IPS-NIHi11 (cell line): ENCODE results near the gene PILRA.
"Not testable (repeated sequence)": the region's sequence is repeated elsewhere in the genome, so short reads cannot be mapped to it uniquely, and the experiment has no call there.

ENCODE experiments used
- DNase-seq: peaks from one replicate; pipeline ENCODE4 v3.0.0; 2012; ENCODE audit warnings: mixed read lengths, low spot score

The PILRA gene

DNA sequence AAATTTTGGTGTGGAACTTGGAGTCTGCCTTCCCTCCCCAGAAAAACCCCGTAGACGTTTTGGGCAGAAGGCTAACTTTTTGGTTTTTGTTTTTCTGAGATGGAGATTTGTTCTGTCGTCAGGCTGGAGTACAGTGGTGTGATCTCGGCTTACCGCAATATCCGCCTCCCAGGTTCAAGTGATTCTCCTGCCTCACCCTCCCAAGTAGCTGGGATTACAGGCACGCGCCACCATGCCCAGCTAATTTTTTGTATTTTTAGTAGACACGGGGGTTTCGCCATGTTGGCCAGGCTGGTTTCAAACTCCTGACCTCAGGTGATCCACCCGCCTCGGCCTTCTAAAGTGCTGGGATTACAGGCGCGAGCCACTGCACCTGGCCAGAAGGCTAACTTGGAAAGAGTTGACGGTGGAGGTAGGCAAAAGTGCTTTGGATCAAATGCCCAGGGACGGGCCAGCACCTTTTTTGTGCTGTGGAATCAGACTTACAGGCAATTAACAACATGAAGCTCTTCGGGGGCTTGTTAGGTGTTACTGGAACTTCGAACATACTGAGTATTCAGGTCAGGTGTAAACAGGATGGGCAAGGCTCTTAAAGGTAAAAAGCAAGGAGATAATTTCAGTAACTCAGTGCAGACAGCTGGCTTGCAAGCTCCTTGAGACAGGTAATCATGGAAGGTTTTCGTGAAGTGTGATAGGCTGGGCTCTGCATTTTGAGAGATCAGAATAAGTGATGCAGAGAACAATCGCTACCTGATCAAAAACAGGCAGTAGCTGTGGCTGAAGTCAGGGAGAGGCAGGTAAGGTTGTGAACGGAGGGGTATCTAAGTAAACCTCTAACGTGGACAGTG, 61.2 kb downstream of the PILRA start:
- no peak for DNase-seq

DNA sequence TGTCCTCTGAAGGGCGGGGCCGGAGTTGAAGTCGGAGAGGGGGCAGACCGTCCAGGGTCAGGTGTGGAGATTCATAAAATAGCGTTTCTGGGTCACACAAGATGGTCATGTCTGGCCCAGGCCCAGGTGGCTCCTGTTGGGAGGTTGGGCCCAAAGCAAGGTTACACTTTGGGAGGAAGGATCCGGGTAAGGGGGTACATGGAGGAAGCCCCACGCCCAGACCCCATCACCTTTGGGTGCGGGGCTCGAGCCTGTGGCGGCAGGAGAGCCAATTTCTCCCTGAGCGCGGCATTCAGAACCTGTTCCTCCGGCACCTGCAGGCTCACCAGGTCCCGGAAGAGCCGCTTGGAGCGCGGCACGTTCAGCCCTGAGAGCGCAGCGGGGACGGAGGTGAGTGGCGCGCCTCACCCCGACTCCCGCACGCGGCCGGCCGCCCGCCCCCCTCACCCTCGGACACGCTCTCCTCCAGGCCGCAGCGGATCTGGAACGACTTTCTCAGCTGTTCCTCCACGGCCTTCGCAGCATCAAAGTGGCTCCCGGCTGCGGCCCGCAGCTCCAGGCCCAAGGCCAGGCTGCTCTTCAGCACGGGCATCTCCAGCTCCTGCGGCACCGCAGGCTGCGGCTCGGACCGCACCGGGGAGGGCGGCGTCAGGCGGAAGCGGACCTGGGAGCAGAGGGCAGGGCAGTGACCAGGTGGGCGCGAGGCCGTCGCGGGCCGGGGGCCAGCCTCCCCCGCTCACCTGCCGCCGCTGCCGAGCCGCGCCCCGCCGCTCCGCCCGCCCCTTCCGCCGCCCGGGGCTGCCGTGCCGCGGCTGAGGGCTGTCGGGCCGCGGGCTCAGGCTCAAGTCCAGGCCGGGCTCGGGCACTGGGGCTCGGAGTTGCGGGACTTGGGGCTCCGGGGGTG, 62.4 kb downstream of the PILRA start:
- peak; percentile 65 for DNase-seq

DNA sequence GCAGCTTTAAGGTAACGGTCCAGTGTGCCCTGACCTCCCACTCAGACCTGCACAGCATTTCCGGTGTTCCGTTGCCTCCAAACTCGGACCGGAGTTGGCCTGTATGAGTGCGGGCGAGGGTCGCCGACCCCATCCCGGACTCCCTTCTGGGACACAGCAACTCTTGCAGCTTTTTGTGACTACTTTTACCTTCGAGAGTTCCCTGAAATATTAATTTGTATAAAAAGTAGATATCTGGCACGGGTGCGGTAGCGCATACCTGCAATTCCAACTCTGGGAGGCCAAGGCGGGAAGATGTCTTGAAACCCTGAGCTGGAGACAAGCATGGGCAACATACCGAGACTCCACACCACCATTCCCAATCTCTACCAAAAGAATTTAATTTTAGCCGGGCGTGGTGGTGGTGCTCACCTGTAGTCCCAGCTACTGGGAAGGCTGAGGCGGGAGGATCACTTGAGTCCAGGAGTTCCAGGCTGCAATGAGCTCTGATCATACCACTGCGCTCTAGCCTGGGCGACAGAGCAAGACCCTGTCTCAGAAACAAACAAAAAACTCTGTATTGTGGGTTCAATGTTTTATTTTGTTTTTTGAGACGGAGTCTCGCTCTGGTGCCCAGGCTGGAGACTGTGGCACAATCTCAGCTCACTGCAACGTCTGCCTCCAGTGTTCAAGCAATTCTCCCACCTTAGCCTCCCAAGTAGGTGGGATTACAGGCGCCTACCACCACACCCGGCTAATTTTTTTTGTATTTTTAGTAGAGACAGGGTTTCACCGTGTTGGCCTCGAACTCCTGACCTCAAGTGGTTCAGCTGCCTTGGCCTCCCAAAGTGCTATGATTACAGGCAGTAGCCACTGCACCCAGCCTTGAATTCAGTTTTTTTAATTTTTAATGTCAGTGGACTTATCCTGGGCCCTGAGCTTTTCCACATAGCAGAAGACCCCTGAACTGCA, 64.1 kb downstream of the PILRA start:
- DNase-seq, result no peak

DNA sequence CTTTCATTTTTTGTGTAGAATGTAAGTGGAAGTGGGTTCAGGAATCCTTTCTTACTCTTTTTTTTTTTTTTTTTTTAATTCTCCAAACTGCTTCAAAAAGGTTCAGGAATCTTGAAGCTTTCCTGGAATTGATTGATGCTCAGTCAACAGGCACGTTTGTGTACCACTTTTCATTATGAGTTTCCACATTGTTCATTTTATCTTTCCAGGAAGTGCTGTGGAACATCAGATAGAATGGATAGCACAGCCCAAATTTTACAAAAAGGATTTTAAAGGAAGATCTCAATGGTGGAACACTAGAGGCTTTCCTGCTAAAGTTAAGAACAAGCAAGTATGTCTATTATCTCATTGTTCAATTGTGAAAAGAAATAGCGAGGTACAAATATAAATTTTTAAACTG, 64.9 kb downstream of the PILRA start:
- no peak for DNase-seq

DNA sequence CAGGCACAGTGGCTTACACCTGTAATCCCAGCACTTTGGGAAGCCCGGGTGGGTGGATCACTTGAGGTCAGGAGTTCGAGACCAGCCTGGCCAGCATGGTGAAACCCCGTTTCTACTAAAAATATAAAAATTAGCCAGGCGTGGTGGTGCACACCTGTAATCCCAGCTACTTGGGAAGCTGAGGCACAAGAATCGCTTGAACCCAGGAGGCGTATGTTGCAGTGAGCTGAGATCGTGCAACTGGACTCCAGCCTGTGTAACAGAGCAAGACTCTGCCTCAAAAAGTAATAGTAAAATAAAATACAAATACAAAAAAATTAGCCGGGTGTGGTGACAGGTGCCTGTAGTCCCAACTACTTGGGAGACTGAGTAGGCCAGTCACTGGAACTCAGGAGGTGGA, 65.4 kb downstream of the PILRA start:
- not testable (repeated sequence) for DNase-seq

DNA sequence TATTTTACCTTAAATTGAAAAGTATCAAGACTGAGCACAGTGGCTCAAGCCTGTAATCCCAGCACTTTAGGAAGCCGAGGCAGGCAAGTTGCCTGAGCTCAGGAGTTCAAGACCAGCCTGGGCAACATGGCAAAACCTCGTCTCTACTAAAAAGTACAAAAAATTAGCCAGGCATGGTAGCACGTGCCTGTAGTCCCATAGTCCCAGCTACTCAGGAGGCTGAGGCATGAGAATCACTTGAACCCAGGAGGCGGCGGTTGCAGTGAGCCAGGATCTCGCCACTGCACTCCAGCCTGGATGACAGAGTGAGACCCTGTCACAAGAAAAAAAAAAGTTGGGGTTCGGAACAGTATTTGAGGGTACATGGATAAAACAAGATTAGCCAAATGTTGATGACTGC, 66.0 kb downstream of the PILRA start:
- DNase-seq, result not testable (repeated sequence)

DNA sequence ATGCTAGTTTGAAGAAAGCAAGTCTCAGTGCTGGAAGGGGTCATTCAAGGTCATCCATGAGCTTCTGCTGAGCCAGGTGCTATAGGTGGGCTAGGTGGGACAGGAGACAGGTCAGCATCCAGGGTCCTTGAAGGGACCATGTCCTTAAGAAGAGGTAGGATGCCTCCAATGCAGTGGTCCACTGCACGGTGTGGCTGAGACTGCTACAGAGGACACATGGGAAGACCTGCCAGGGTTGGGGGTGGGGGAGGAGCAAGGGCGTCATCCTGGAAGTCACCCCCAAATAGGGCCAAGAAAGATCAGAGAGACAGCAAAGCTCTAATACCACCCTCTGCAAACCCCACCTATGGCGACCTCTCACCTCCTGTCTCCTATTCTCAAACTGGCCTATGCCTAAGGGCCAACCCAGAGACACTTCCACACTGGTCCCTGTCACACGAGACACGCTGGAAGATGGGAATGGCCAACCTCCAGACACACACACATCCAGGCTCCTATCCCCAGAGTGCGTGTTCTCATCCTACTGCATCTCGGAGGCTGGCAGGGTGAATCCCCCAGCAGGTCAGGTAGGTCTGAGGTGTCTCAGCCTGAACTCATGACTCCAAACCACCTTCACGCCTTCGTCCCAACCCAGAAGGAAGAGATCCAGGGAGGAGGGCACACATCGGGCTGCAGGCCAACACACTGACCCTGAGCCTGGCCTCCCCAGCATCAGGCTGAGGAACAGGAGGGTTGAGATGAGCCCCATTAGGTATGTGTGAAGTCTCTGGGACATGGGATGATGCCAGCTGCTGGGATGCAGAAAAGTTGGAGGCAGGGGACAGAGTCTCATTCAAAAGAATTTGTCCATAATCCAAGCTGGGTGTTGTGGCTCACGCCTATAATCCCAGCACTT, 68.6 kb downstream of the PILRA start:
- DNase-seq, result no peak

DNA sequence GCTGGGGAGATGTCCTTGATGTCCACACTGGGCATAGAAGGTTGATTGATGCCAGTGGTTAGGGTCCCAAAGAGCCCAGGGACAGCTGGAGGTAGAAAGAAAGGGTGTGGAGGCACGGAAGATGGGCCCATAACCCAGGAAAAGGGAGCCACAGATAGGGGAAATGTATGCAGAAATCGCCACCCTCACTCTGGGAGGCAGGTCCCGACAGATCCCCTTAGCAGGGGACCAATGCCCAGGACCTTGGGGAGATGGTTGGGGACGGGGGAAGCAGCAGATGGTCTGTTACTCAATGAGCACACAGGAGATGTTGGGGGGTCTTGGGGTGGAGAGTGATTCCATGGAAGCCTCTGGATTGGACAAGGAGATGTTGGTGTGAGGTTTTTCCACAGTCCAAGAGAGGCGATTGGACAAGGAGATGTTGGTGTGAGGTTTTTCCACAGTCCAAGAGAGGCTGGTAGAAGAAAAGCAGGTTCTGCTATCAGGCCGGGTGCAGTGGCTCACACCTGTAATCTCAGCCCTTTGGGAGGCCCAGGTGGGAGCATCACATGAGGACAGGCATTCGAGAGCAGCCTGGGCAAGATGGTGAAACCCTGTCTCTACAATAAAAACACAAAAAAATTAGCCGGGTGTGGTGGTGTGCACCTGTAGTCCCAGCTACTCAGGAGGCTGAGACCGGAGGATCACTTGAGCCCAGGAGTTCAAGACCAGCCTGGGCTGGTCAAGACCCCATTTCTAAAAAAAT, 70.0 kb downstream of the PILRA start:
- no peak for DNase-seq

DNA sequence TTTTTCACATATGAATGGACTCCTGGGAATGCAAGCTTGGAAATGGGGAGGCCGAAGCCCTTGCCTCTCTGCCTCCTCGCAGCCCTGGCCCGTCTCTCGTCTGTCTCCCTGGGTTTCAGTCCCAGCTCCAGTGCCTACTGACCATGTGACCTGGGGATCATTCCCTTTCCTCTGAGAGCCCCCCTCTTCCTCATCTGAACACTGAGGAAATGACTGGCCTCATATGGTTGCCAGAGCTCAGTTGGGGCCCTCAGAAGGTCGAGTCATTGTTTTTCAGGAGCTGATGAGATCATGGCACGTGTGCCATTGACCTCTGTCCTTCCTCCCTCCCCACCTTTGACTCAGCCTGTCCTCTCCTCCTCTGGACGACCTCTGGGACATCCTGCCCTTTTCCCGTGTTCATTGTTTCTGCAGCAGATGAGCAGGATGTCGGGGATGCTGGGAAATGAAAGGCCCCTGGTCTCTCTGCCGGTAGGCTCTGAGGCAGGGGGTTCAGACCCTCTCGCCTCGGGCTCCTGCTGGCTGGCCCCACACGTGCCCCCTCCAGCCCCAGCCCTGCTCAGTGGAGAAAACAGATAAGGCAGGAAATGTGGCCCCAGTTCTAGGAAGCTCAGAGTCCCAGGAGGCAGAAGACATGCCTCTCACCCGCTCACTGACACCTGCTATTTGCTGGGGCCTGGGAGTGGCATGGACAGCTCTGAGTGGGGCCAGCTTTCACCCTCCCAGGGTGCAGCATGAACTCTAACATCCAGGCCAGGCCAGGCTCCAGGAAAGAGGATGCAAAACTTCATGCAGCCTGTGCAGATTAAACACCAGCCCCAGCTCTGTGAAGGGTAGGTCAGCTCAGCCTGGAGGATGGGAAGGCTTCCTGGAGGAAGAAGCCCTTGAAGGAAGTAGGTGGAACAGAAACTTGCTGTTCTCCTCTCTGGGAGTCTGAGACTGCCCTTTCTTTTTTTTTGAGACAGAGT, 71.3 kb downstream of the PILRA start:
- no peak for DNase-seq

DNA sequence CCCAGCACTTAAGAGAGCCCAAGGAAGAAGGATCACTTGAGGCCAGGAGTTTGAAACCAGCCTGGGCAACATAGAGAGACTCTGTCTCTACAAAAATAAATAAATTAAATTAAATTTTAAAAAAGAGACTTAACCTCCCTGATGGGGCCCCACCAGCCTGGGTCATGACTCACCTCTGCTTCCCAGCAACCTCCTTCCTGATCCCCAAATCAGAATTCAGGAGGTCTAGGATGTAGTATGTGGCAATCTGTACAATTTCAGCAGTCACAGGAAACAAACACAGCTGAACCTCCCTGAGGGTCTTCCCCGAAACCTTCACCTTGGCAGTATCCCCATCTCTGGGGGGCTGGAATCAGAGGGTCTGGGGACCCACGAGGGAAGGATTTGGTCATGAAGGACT, 72.8 kb downstream of the PILRA start:
- no peak for DNase-seq

DNA sequence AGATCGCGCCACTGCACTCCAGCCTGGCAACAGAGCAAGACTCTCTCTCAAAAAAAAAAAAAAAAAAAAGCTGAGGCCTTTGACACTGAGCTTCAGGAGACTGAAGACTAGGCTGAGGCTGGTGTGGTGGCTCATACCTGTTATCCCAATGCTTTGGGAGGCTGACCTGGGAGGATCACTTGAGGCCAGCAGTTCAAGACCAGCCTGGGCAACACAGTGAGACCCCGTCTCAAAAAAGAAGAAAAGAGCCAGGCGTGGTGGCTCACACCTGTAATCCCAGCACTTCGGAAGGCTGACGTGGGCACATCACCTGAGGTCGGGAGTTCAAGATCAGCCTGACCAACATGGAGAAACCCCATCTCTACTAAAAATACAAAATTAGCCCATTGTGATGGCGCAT, 74.1 kb downstream of the PILRA start:
- DNase-seq, result not testable (repeated sequence)

DNA sequence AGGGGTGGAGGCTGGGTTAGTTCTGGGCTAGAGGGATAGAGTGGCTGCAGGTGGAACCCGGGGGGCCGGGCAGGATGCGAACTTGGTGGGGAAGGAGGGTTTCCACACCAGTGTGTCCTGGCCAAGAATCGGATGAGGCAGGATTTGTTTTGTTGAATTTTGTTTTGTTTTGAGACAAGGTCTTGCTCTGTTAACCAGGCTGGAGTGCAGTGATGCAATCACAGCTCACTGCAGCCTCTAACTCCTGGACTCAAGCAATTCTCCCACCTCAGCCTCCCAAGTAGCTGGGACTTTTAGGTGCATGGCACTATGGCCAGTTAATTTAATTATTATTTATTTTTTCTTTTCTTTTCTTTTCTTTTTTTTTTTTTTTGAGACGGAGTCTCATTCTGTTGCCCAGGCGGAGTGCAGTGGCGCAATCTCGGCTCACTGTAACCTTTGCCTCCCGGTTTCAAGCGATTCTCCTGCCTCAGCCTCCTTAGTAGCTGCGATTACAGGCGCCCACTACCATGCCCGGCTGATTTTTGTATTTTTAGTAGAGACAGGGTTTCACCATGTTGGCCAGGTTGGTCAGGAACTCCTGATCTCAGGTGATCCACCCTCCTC, 76.0 kb downstream of the PILRA start:
- no peak for DNase-seq
